Neural cell (in vitro differentiated cells): ENCODE results near the gene PHOX2A. TPM values are rescaled to one million over a fixed set of nuclear protein-coding genes. Genes with fewer than 3 reads are reported as not detected.

Experiments
- H2AFZ ChIP-seq: fragments of 200-600, 300-800 bp; sonication (generic), shearing (Covaris generic); 2 replicates; pipeline ENCODE4 v1.6.0; 2014; ENCODE audit warnings: low read depth, mild to moderate bottlenecking, antibody characterized with exemption, low read length, moderate library complexity
- H3F3A ChIP-seq: fragments of 200-600 bp; shearing (Covaris generic); 2 replicates; pipeline ENCODE4 v1.6.1; 2016; ENCODE audit warnings: mild to moderate bottlenecking, moderate library complexity, mixed read lengths, antibody characterized with exemption, low read length; ENCODE audit not compliant: insufficient read depth, poor library complexity, severe bottlenecking
- H3K27ac ChIP-seq: fragments of 200-600, 300-800 bp; sonication (generic), shearing (Covaris generic); 2 replicates; pipeline ENCODE4 v1.5.1; 2014; ENCODE audit warnings: mild to moderate bottlenecking, low read length, moderate library complexity
- H3K27me3 ChIP-seq: fragments of 300-800, 200-600 bp; sonication (generic), shearing (Covaris generic); 2 replicates; pipeline ENCODE4 v1.6.0; 2014; ENCODE audit warnings: mild to moderate bottlenecking, low read depth, low read length, moderate library complexity; ENCODE audit not compliant: insufficient read depth
- H3K36me3 ChIP-seq: fragments of 300-800, 200-600 bp; sonication (generic), shearing (Covaris generic); 2 replicates; pipeline ENCODE4 v1.5.1; 2014; ENCODE audit warnings: mild to moderate bottlenecking, antibody characterized with exemption, low read length, moderate library complexity; ENCODE audit not compliant: insufficient read depth
- H3K4me2 ChIP-seq: fragments of 300-800, 200-600 bp; sonication (generic), shearing (Covaris generic); 2 replicates; pipeline ENCODE4 v1.6.0; 2014; ENCODE audit warnings: mild to moderate bottlenecking, low read length
- H3K4me3 ChIP-seq: fragments of 300-800, 200-600 bp; sonication (generic), shearing (Covaris generic); 2 replicates; pipeline ENCODE4 v1.5.1; 2014; ENCODE audit warnings: mild to moderate bottlenecking, low read length, moderate library complexity
- H3K79me2 ChIP-seq: fragments of 200-600 bp; shearing (Covaris generic); replicated peaks from 2 replicates; pipeline ENCODE4 v1.6.0; 2014; ENCODE audit warnings: mild to moderate bottlenecking, low read length, moderate library complexity; ENCODE audit not compliant: insufficient read depth
- H3K9ac ChIP-seq: fragments of 300-800, 200-600 bp; sonication (generic), shearing (Covaris generic); 2 replicates; pipeline ENCODE4 v1.6.1; 2016; ENCODE audit warnings: mild to moderate bottlenecking, low read length, mixed read lengths
- H3K9me2 ChIP-seq: fragments of 200-600 bp; shearing (Covaris generic); 2 replicates; pipeline ENCODE4 v1.6.1; 2016; ENCODE audit warnings: mild to moderate bottlenecking, low read length, mixed read lengths; ENCODE audit not compliant: insufficient read depth
- H3K9me3 ChIP-seq: fragments of 200-600, 300-800 bp; sonication (generic), shearing (Covaris generic); 2 replicates; pipeline ENCODE4 v1.6.1; 2016; ENCODE audit warnings: mild to moderate bottlenecking, mixed run types, low read length, moderate library complexity, mixed read lengths
- H4K20me1 ChIP-seq: fragments of 200-600 bp; shearing (Covaris generic); 2 replicates; pipeline ENCODE4 v1.6.1; 2016; ENCODE audit warnings: mild to moderate bottlenecking, mixed run types; ENCODE audit not compliant: insufficient read depth
- CTCF ChIP-seq: fragments of 450-650 bp; IDR thresholded peaks from 2 replicates; pipeline ENCODE4 v1.5.1; 2014; ENCODE audit warnings: antibody characterized with exemption, mild to moderate bottlenecking, moderate library complexity; ENCODE audit not compliant: poor library complexity, severe bottlenecking
- EP300 ChIP-seq: fragments of 450-650 bp; conservative IDR thresholded peaks from 2 replicates; pipeline ENCODE4 v1.6.1; 2014; ENCODE audit warnings: antibody characterized with exemption, mild to moderate bottlenecking, moderate library complexity; ENCODE audit not compliant: poor library complexity, severe bottlenecking
- EZH2 ChIP-seq: fragments of 200-600, 300-800 bp; shearing (Covaris generic), sonication (generic); IDR thresholded peaks from 2 replicates; pipeline ENCODE4 v1.6.1; 2014; ENCODE audit warnings: antibody characterized with exemption, low read length, borderline replicate concordance, mild to moderate bottlenecking; ENCODE audit not compliant: insufficient read depth, poor library complexity, severe bottlenecking
- MXI1 ChIP-seq: fragments of 450-650 bp; conservative IDR thresholded peaks from 2 replicates; pipeline ENCODE4 v1.6.1; 2014; ENCODE audit warnings: antibody characterized with exemption, mild to moderate bottlenecking; ENCODE audit not compliant: poor library complexity, severe bottlenecking
- POLR2AphosphoS5 ChIP-seq: IDR thresholded peaks from 2 replicates; pipeline ENCODE4 v1.6.1; 2012
- RAD21 ChIP-seq: fragments of 450-650 bp; conservative IDR thresholded peaks from 2 replicates; pipeline ENCODE4 v1.6.1; 2014; ENCODE audit warnings: antibody characterized with exemption, mild to moderate bottlenecking, moderate library complexity
- REST ChIP-seq: IDR thresholded peaks from 2 replicates; pipeline ENCODE4 v1.6.1; 2012; ENCODE audit warnings: borderline replicate concordance
- SMC3 ChIP-seq: fragments of 450-650 bp; conservative IDR thresholded peaks from 2 replicates; pipeline ENCODE4 v1.6.1; 2014; ENCODE audit warnings: antibody characterized with exemption, mild to moderate bottlenecking, moderate library complexity; ENCODE audit not compliant: poor library complexity
- TAF1 ChIP-seq: IDR thresholded peaks from 2 replicates; pipeline ENCODE4 v1.6.1; 2012; ENCODE audit warnings: low read depth
- polyA plus RNA-seq: library from polyadenylated mRNA; depleted of rRNA; stranded (reverse); fragments of >200 nt; gene quantifications from 2 replicates; pipeline ENCODE4 v1.2.3, GENCODE V29; 2014

PHOX2A gene
- polyA plus RNA-seq, 1 donor from 2014 or later: not detected

GRCh38 chr11:72243173-72244059, 560 bp downstream of the PHOX2A start:
- Histone ChIP-seq H2AFZ (no peak overlapping the region), H3K79me2 (no peaks in the 10 kb centered on the region), H3K27ac (no peak overlapping the region), H3F3A (no peaks in the 10 kb centered on the region), H3K4me2 (no peak overlapping the region), H3K4me3 (peak overlapping the region; percentile 49), H3K9me2 (no peaks in the 10 kb centered on the region), H3K9ac (no peak overlapping the region), H3K27me3 (peaks cover 93% of the 10 kb centered on the region), H3K36me3 (no peaks in the 10 kb centered on the region), H4K20me1 (no peaks in the 10 kb centered on the region), H3K9me3 (peaks cover 4% of the 10 kb centered on the region)
- TF ChIP-seq SMC3 (no peak), TAF1 (no peak), RAD21 (no peak), REST (no peak), EZH2 (no peak), POLR2AphosphoS5 (no peak), CTCF (no peak), MXI1 (no peak), EP300 (no peak)

- Histone ChIP-seq H3K27ac (no peak overlapping the region), H3F3A (no peaks in the 10 kb centered on the region), H2AFZ (no peak overlapping the region), H3K9ac (no peak overlapping the region), H3K4me3 (no peak overlapping the region), H4K20me1 (no peaks in the 10 kb centered on the region), H3K9me2 (no peaks in the 10 kb centered on the region), H3K27me3 (peaks cover 88% of the 10 kb centered on the region), H3K4me2 (no peak overlapping the region), H3K79me2 (no peaks in the 10 kb centered on the region), H3K36me3 (no peaks in the 10 kb centered on the region), H3K9me3 (peaks cover 4% of the 10 kb centered on the region)
- no peak for TF ChIP-seq EP300
- TF ChIP-seq TAF1: no peak
- TF ChIP-seq POLR2AphosphoS5: no peak
- no peak for TF ChIP-seq MXI1
- no peak for TF ChIP-seq REST
- TF ChIP-seq SMC3: no peak
- no peak for TF ChIP-seq RAD21
- TF ChIP-seq CTCF: no peak
- no peak for TF ChIP-seq EZH2
Measured at GRCh38 chr11:72242141-72242540, 1.8 kb downstream of the PHOX2A start.
